ENCODE data around the gene MAST3. TPM values are rescaled to one million over a fixed set of nuclear protein-coding genes. Genes with fewer than 3 reads are reported as not detected.

MAST3 gene
- polyA plus RNA-seq, 3 donors, result 6.8 to 34.0 (median 12.4) TPM

DNA sequence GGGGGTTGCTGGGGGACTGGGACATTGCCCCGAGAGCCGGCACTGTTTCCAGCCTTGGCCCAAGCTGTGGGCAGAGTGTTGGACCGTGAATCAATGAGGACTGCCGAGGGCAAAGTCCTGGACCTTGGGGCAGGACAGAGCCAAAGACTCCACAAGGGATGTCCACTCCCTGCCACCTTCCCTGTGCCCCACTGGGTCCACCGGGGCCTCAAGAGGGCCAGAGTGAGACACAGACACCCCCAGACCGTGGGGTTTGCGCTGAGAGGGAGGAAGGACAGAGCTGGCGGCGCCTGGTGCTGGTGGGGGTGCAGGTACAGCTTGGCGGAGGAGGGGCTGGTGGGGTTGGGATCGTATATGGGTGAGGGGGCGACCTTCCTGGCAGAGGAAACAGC is 11.8 kb downstream of the MAST3 start:
- peaks cover 14 to 25% of the 10 kb centered on the region in 2 donors for H3K36me3 ChIP-seq (replicated peaks in 1 of 2; ENCODE audit: control insufficient read depth in 1 of 2, insufficient read depth in 2 of 2, low read length in 2 of 2)
- peak overlapping the region; percentile 71 to 82 for H3K4me3 Mint-ChIP-seq
- H3K27me3 ChIP-seq (ENCODE audit: control insufficient read depth in 2 of 2, insufficient read depth in 2 of 2, low read length in 2 of 2), result no peaks in the 10 kb centered on the region
- peak overlapping the region; percentile 49 to 87 for H3K27ac ChIP-seq (ENCODE audit: low read depth in 1 of 2, low read length in 2 of 2)
- H3K4me2 ChIP-seq (replicated peaks; ENCODE audit: extremely low read depth, low read length, poor library complexity, severe bottlenecking), result peak overlapping the region; percentile 94
- peak overlapping the region; percentile 90 for H3K9ac ChIP-seq (ENCODE audit: insufficient read depth, low read length, poor library complexity, severe bottlenecking)
- intact Hi-C loops (cut with micrococcal nuclease), result no loop called here
- peaks cover 57% of the 10 kb centered on the region for H3K4me1 Mint-ChIP-seq
- TF ChIP-seq, protein P1, sequence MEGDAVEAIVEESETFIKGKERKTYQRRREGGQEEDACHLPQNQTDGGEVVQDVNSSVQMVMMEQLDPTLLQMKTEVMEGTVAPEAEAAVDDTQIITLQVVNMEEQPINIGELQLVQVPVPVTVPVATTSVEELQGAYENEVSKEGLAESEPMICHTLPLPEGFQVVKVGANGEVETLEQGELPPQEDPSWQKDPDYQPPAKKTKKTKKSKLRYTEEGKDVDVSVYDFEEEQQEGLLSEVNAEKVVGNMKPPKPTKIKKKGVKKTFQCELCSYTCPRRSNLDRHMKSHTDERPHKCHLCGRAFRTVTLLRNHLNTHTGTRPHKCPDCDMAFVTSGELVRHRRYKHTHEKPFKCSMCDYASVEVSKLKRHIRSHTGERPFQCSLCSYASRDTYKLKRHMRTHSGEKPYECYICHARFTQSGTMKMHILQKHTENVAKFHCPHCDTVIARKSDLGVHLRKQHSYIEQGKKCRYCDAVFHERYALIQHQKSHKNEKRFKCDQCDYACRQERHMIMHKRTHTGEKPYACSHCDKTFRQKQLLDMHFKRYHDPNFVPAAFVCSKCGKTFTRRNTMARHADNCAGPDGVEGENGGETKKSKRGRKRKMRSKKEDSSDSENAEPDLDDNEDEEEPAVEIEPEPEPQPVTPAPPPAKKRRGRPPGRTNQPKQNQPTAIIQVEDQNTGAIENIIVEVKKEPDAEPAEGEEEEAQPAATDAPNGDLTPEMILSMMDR (IDR thresholded peaks at IDR 0.05), result no peak
- peaks cover 53 to 79% of the 10 kb centered on the region in 2 donors for H3K4me1 ChIP-seq (ENCODE audit: control insufficient read depth in 1 of 2, insufficient read depth in 2 of 2, low read length in 2 of 2)
- H3K36me3 Mint-ChIP-seq, result peaks cover 27 to 32% of the 10 kb centered on the region in 2 donors
- H3K9me3 ChIP-seq (replicated peaks in 1 of 2; ENCODE audit: control insufficient read depth in 1 of 2, insufficient read depth in 1 of 2, low read length in 2 of 2), result no peaks in the 10 kb centered on the region
- peaks cover 43% of the 10 kb centered on the region for H3K79me2 ChIP-seq (ENCODE audit: insufficient read depth, low read length)
- peak overlapping the region; percentile 69 to 88 (median 87) for H3K27ac Mint-ChIP-seq
- peaks cover 38% of the 10 kb centered on the region for H4K20me1 ChIP-seq (ENCODE audit: insufficient read depth, low read length)
- peaks cover 0 to 3% (median 0%) of the 10 kb centered on the region in 3 donors for H3K27me3 Mint-ChIP-seq (ENCODE audit: low read depth in 3 of 3)
- H3K4me3 ChIP-seq (replicated peaks in 1 of 3; ENCODE audit: low read depth in 2 of 3, low read length in 3 of 3), result peak overlapping the region; percentile 42 to 95 (median 94)
- 55% methylated on average over 11 of the region's 12 CpGs for WGBS (ENCODE audit: insufficient coverage)
- no peaks in the 10 kb centered on the region for H3K9me3 Mint-ChIP-seq
- DNase-seq, result no peak
- H2AFZ ChIP-seq (ENCODE audit: insufficient read depth, low read depth, low read length, poor library complexity, severe bottlenecking), result peak overlapping the region; percentile 86

DNA sequence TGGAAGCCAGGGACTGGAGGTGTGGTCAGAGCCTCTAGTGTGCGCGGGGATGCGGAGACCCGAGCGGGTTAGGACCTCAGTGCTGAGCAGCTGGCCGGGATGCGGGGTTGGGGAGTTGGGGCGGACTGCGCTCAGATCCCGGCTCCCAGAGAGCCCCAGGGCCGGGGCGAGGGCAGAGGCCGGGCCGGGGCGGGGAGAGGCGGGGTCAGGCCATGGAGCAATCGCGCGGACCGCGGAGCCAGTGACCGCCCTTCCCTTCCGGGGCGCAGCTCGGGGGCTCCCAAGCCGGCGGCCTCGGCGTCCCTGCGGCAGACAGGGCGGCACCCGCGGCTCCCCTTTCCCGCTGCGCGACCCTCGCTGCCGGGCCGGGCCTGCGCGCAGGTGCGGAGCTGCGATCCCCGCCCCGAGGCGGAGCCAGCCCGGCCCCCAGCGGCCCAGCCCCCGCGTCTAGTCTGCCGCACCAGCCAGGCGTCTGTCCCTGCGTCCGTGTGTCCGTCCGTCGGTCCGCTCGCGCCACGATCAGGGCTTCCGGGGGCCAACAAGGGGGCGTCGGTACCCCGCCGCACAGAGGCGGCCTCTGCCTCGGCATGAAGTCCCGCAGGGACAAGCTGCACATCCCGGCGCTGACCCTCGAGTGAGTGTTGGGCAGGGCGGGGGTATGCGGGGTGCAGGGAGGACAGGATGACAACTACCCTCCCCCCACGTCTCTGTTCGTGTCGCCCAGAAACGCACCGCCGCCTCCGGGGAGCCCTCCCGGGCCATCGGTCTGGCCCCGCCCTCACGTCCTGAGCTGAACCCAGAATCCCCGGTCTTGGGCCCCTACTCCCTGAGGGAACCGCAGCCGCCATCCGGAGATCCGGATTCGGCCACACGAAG is 12.4 kb downstream of the MAST3 start:
- peak overlapping the region; percentile 86 for H2AFZ ChIP-seq (ENCODE audit: insufficient read depth, low read depth, low read length, poor library complexity, severe bottlenecking)
- H3K4me2 ChIP-seq (replicated peaks; ENCODE audit: extremely low read depth, low read length, poor library complexity, severe bottlenecking), result peak overlapping the region; percentile 94
- H3K9me3 ChIP-seq (replicated peaks in 1 of 2; ENCODE audit: control insufficient read depth in 1 of 2, insufficient read depth in 1 of 2, low read length in 2 of 2), result no peaks in the 10 kb centered on the region
- H3K4me3 Mint-ChIP-seq, result peak overlapping the region; percentile 83 to 89
- H3K9ac ChIP-seq (ENCODE audit: insufficient read depth, low read length, poor library complexity, severe bottlenecking), result peak overlapping the region; percentile 90
- H3K4me1 Mint-ChIP-seq, result peaks cover 59% of the 10 kb centered on the region
- WGBS (ENCODE audit: insufficient coverage), result under 1% methylated on average over 79 of the region's 92 CpGs
- DNase-seq, result peak; percentile 44 to 69 (median 54)
- peaks cover 34 to 38% of the 10 kb centered on the region in 2 donors for H3K36me3 Mint-ChIP-seq
- H3K4me1 ChIP-seq (ENCODE audit: control insufficient read depth in 1 of 2, insufficient read depth in 2 of 2, low read length in 2 of 2), result peaks cover 48 to 73% of the 10 kb centered on the region in 2 donors
- H3K27ac Mint-ChIP-seq, result peak overlapping the region; percentile 69 to 88 (median 85)
- H3K27me3 ChIP-seq (ENCODE audit: control insufficient read depth in 2 of 2, insufficient read depth in 2 of 2, low read length in 2 of 2), result no peaks in the 10 kb centered on the region
- H3K4me3 ChIP-seq (replicated peaks in 1 of 3; ENCODE audit: low read depth in 2 of 3, low read length in 3 of 3), result peak overlapping the region; percentile 87 to 95 (median 94)
- H3K79me2 ChIP-seq (ENCODE audit: insufficient read depth, low read length), result peaks cover 49% of the 10 kb centered on the region
- H3K9me3 Mint-ChIP-seq, result no peaks in the 10 kb centered on the region
- intact Hi-C loops (cut with micrococcal nuclease), result loop anchor here (5.0 kb wide), 3 partner anchors 57 to 142 kb away; no protein-coding TSS in a partner anchor
- peaks cover 0 to 3% (median 0%) of the 10 kb centered on the region in 3 donors for H3K27me3 Mint-ChIP-seq (ENCODE audit: low read depth in 3 of 3)
- peaks cover 44% of the 10 kb centered on the region for H4K20me1 ChIP-seq (ENCODE audit: insufficient read depth, low read length)
- peak overlapping the region; percentile 49 to 87 for H3K27ac ChIP-seq (ENCODE audit: low read depth in 1 of 2, low read length in 2 of 2)
- TF ChIP-seq, protein P1 (IDR thresholded peaks at IDR 0.05), result no peak
- H3K36me3 ChIP-seq (replicated peaks in 1 of 2; ENCODE audit: control insufficient read depth in 1 of 2, insufficient read depth in 2 of 2, low read length in 2 of 2), result peaks cover 20 to 32% of the 10 kb centered on the region in 2 donors

Measured in CD14-positive monocyte (primary cell).